ENCODE data around the gene PTH2R. TPM values are rescaled to one million over a fixed set of nuclear protein-coding genes. Genes with fewer than 3 reads are reported as not detected.
"Not testable (repeated sequence)": the region's sequence is repeated elsewhere in the genome, so short reads cannot be mapped to it uniquely, and the experiment has no call there.

The PTH2R gene
- total and polyA plus RNA-seq, 2 experiments from 2014 or later: not detected

DNA sequence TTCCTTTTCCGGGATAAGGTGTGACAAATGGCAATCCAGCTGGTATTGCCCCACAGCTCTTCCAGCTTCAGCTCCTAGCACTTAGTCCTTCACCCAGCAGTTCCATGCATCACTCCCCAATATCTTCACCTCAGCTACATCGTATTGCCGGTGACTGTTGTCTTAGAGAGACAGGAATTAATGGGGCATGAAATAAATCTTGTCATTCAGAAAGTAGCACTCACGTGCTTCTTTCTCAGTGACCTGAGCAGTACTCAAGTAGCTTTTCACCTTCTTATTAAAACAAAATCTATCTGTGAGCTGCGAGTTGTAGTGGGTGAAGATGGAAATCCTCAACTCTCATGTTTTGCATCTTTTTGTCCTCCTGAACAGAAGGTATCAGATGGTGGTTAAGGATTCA is 72.8 kb downstream of the PTH2R start:
- Histone ChIP-seq H4K20me1 (ENCODE audit: insufficient read depth) (no peaks in the 10 kb centered on the region), H3K4me3 (no peak overlapping the region), H3K4me2 (ENCODE audit: unreplicated experiment) (no peak overlapping the region), H3K36me3 (ENCODE audit: low read depth) (no peaks in the 10 kb centered on the region), H3K27me3 (replicated peaks; ENCODE audit: insufficient read depth) (no peaks in the 10 kb centered on the region), H2AFZ (no peak overlapping the region), H3K9me3 (ENCODE audit: low read depth) (no peaks in the 10 kb centered on the region), H3K79me2 (ENCODE audit: insufficient read depth) (no peaks in the 10 kb centered on the region), H3F3A (ENCODE audit: insufficient read depth) (no peaks in the 10 kb centered on the region), H3K9me2 (ENCODE audit: insufficient read depth) (no peaks in the 10 kb centered on the region), H3K4me1 (ENCODE audit: insufficient read depth) (no peaks in the 10 kb centered on the region), H3K27ac (no peak overlapping the region), H3K9ac (no peak overlapping the region)
- in situ Hi-C loops (cut with MboI): no loop called here
- no peak for DNase-seq
- TF ChIP-seq EZH2 (IDR thresholded peaks at IDR 0.05; ENCODE audit: insufficient read depth, poor library complexity, severe bottlenecking) (no peak), EZH2phosphoT487 (IDR thresholded peaks at IDR 0.05; ENCODE audit: insufficient read depth, low read depth) (no peak)
- 25 to 29% methylated on average over 5 of the region's 5 CpGs for WGBS, 2 experiments (ENCODE audit: low coverage in 1 of 2, low lambda C conversion rate in 2 of 2, missing lambda C conversion rate in 2 of 2)

DNA sequence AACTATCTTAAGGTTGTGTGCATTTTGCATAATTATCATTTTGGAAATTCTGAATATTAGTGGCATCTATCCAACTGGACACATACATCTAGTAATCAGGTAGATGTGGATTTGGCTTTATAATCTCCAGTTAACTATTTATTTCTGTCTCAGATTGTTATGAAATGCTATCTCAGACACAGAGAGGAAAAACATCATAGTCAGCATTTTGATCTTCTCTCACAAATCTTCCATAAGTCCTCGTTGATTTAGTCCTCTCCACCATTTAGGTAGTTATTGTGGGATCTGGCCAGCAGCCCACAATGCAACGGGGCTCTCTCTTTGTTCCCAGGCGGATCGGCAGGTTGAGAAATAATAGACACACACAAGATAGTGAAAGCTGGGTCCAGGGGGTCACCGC is 75.4 kb downstream of the PTH2R start:
- WGBS, 2 experiments (ENCODE audit: low coverage in 1 of 2, low lambda C conversion rate in 2 of 2, missing lambda C conversion rate in 2 of 2): 22 to 29% methylated on average over 5 of the region's 5 CpGs
- H3K79me2 ChIP-seq (ENCODE audit: insufficient read depth); in situ Hi-C loops (cut with MboI): not testable (repeated sequence)

DNA sequence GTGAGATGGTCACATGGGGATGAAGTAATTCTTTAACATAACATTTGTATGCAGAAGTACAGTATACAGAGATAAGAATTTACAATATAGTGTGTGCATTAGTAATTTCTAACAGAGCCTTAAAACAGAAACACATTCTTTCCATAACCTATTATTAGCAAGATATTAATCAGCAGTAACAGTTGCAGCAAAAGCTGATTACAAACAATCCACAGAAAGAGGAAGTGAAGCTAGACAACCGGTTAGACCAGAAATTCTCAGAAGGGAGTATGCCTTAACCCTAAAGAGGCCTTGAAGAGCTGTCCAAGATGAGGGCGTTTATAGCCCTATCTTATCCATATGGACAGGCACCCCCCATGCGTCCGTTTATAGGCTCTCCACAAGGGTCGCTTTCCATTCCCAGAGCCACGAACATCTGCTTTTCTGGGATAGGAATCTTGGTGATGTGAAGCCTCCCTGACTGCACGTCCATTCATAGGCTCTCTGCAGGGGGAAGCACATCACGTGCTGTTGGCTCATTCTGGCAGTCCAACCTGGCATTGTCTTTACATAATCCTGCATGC is 75.9 kb downstream of the PTH2R start:
- H4K20me1 ChIP-seq (ENCODE audit: insufficient read depth); H3K27me3 ChIP-seq (replicated peaks; ENCODE audit: insufficient read depth); H3K36me3 ChIP-seq (ENCODE audit: low read depth); H3K9me2 ChIP-seq (ENCODE audit: insufficient read depth); H3K79me2 ChIP-seq (ENCODE audit: insufficient read depth); H3K4me1 ChIP-seq (ENCODE audit: insufficient read depth); DNase-seq; H3K27ac ChIP-seq; H3K4me2 ChIP-seq (ENCODE audit: unreplicated experiment); H3F3A ChIP-seq (ENCODE audit: insufficient read depth); H2AFZ ChIP-seq; H3K4me3 ChIP-seq; in situ Hi-C loops (cut with MboI); H3K9ac ChIP-seq; H3K9me3 ChIP-seq (ENCODE audit: low read depth): not testable (repeated sequence)
- WGBS, 2 experiments (ENCODE audit: low coverage in 1 of 2, low lambda C conversion rate in 2 of 2, missing lambda C conversion rate in 2 of 2): 21 to 23% methylated on average over 8 of the region's 8 CpGs

More for the DNA sequence above, 75.4 kb downstream of the PTH2R start:
- H3K27me3 ChIP-seq (replicated peaks; ENCODE audit: insufficient read depth); H4K20me1 ChIP-seq (ENCODE audit: insufficient read depth); H3K9me3 ChIP-seq (ENCODE audit: low read depth); H3K9me2 ChIP-seq (ENCODE audit: insufficient read depth); H2AFZ ChIP-seq; DNase-seq; H3K4me1 ChIP-seq (ENCODE audit: insufficient read depth); H3K36me3 ChIP-seq (ENCODE audit: low read depth); H3K9ac ChIP-seq; H3K4me2 ChIP-seq (ENCODE audit: unreplicated experiment); H3K27ac ChIP-seq; H3K4me3 ChIP-seq; H3F3A ChIP-seq (ENCODE audit: insufficient read depth): not testable (repeated sequence)

DNA sequence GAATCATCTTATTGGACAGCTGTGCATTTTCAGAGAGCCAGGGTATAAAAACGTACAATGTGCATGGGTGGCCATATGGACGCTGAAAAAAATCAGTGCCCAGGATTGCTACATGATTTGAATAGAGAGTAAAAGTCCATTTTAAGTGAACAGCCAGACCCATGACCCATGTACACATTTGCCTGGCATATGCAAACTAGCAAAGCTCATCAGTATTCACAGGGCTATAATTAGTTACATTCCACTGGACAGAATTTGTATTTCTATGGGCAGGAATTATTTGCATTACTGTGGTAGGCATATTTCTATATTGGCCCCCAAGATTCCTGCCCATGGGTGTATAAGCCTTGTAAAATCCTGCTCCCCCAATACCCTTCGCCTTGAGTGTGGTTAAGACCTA is 78.8 kb downstream of the PTH2R start:
- Histone ChIP-seq H3K79me2 (ENCODE audit: insufficient read depth) (no peaks in the 10 kb centered on the region), H3F3A (ENCODE audit: insufficient read depth) (no peaks in the 10 kb centered on the region), H4K20me1 (ENCODE audit: insufficient read depth) (no peaks in the 10 kb centered on the region), H3K27ac (no peak overlapping the region), H3K9me2 (ENCODE audit: insufficient read depth) (no peaks in the 10 kb centered on the region), H3K27me3 (replicated peaks; ENCODE audit: insufficient read depth) (no peaks in the 10 kb centered on the region), H3K36me3 (ENCODE audit: low read depth) (no peaks in the 10 kb centered on the region), H3K4me3 (no peak overlapping the region), H2AFZ (no peak overlapping the region), H3K4me2 (ENCODE audit: unreplicated experiment) (no peak overlapping the region), H3K9me3 (ENCODE audit: low read depth) (no peaks in the 10 kb centered on the region), H3K9ac (no peak overlapping the region), H3K4me1 (ENCODE audit: insufficient read depth) (no peaks in the 10 kb centered on the region)
- no peak for TF ChIP-seq EZH2phosphoT487 (IDR thresholded peaks at IDR 0.05; ENCODE audit: insufficient read depth, low read depth)
- TF ChIP-seq EZH2 (IDR thresholded peaks at IDR 0.05; ENCODE audit: insufficient read depth, poor library complexity, severe bottlenecking): no peak
- DNase-seq: no peak
- in situ Hi-C loops (cut with MboI): no loop called here
- WGBS, 2 experiments (ENCODE audit: low coverage in 1 of 2, low lambda C conversion rate in 2 of 2, missing lambda C conversion rate in 2 of 2): 29 to 32% methylated on average over 3 of the region's 3 CpGs
